HEK293 (cell line): ENCODE measurements around the gene RAP1B.

Source experiments
- CTCF ChIA-PET: fragments of 350-600 bp; formaldehyde crosslinking; extraction: SDS; loops from one replicate; lab custom pipeline; 2021; ENCODE audit warnings: antibody characterized with exemption; lab: Yijun Ruan, JAX
- POLR2A ChIA-PET: fragments of 300-600 bp; formaldehyde crosslinking; extraction: SDS; loops from one replicate; lab custom pipeline; 2020; ENCODE audit warnings: antibody characterized with exemption, inconsistent platforms; lab: Yijun Ruan, JAX
- H3K27ac ChIP-seq: fragments of 200-500 bp; sonication (Bioruptor generic); 2 replicates; pipeline ENCODE4 v1.5.1; 2014; ENCODE audit warnings: low read depth, low read length, control low read depth, inconsistent platforms; ENCODE audit errors: extremely low read depth
- H3K36me3 ChIP-seq, 2 experiments: fragments of 200-500 bp in 1 of 2; sonication (Bioruptor generic) in 1 of 2; 1 replicate in 1 of 2; 2 replicates in 1 of 2; pipeline ENCODE4 v1.5.1; 2014 to 2017; ENCODE audit warnings: inconsistent platforms in 2 of 2, low read length in 2 of 2; ENCODE audit not compliant: control insufficient read depth in 2 of 2, insufficient read depth in 1 of 2
- H3K4me1 ChIP-seq: fragments of 200-500 bp; sonication (Bioruptor generic); 2 replicates; pipeline ENCODE4 v1.5.1; 2014; ENCODE audit warnings: mild to moderate bottlenecking, low read length, inconsistent platforms; ENCODE audit not compliant: control insufficient read depth, insufficient read depth
- H3K4me3 ChIP-seq: 2 replicates; pipeline ENCODE4 v1.5.1; 2011; ENCODE audit warnings: low read depth, mild to moderate bottlenecking, control low read depth, low read length, moderate library complexity
- H3K9me3 ChIP-seq: fragments of 200-500 bp; sonication (Bioruptor generic); 2 replicates; pipeline ENCODE4 v1.5.1; 2014; ENCODE audit warnings: low read depth, low read length, inconsistent platforms; ENCODE audit not compliant: control insufficient read depth, insufficient read depth
- KLF17 ChIP-seq: fragments of 450-650 bp; formaldehyde crosslinking; IDR thresholded peaks from 2 replicates; pipeline ENCODE4 v1.5.1; 2016; ENCODE audit warnings: missing biosample characterization, missing genetic modification characterization
- MZF1 ChIP-seq: fragments of 450-650 bp; formaldehyde crosslinking; IDR thresholded peaks from 2 replicates; pipeline ENCODE4 v1.5.1; 2017; ENCODE audit warnings: missing biosample characterization, missing genetic modification characterization, borderline replicate concordance
- OSR2 ChIP-seq: fragments of 450-650 bp; formaldehyde crosslinking; IDR thresholded peaks from 2 replicates; pipeline ENCODE4 v1.5.1; 2016; ENCODE audit warnings: missing biosample characterization, missing genetic modification characterization
- PRDM1 ChIP-seq: fragments of 450-650 bp; formaldehyde crosslinking; IDR thresholded peaks from 2 replicates; pipeline ENCODE4; 2016; ENCODE audit warnings: missing biosample characterization, missing genetic modification characterization
- TSHZ1 ChIP-seq: fragments of 450-650 bp; formaldehyde crosslinking; IDR thresholded peaks from 2 replicates; pipeline ENCODE4 v1.5.1; 2016; ENCODE audit warnings: missing biosample characterization, missing genetic modification characterization, borderline replicate concordance
- ZBTB8A ChIP-seq: fragments of 450-650 bp; formaldehyde crosslinking; IDR thresholded peaks from 2 replicates; pipeline ENCODE4 v1.5.1; 2016; ENCODE audit warnings: missing biosample characterization, missing genetic modification characterization
- ZNF426 ChIP-seq: fragments of 450-650 bp; formaldehyde crosslinking; IDR thresholded peaks from 2 replicates; pipeline ENCODE4 v1.5.1; 2017; ENCODE audit warnings: missing biosample characterization, missing genetic modification characterization, mild to moderate bottlenecking, inconsistent platforms, moderate library complexity
- ZNF513 ChIP-seq: fragments of 450-650 bp; IDR thresholded peaks from 2 replicates; pipeline ENCODE4 v1.5.1; 2018; ENCODE audit warnings: missing biosample characterization, missing genetic modification characterization
- ZNF600 ChIP-seq: fragments of 450-650 bp; formaldehyde crosslinking; IDR thresholded peaks from 2 replicates; pipeline ENCODE4 v1.5.1; 2016; ENCODE audit warnings: missing biosample characterization, missing genetic modification characterization
- ZSCAN18 ChIP-seq: fragments of 450-650 bp; formaldehyde crosslinking; IDR thresholded peaks from 2 replicates; pipeline ENCODE4 v1.5.1; 2016; ENCODE audit warnings: missing biosample characterization, missing genetic modification characterization

RAP1B gene

GRCh38 chr12:68612202-68612601 lies 1.5 kb downstream of the RAP1B start (continued):
- TF ChIP-seq KLF17 (tag by site-specific recombination) (no peak), ZSCAN18 (no peak)

GRCh38 chr12:68612697-68613096 lies 2.0 kb downstream of the RAP1B start:
- Histone ChIP-seq H3K9me3 (no peaks in the 10 kb centered on the region), H3K4me3 (no peak overlapping the region), H3K36me3 (peaks cover 0 to 3% of the 10 kb centered on the region in 2 experiments; a peak in 2 of 3 replicates), H3K4me1 (peaks cover 10% of the 10 kb centered on the region), H3K27ac (no peak overlapping the region)
- CTCF ChIA-PET, result interaction anchor here (0.6 to 1.1 kb wide), 4 partner anchors 91 to 702 kb away, joined by 3 to 5 read pairs (median 3); no protein-coding TSS in a partner anchor
- TF ChIP-seq PRDM1 (tag by site-specific recombination), result 0 out of 2 replicates have a peak, but pooled peaks have one; percentile 5
- no peak for TF ChIP-seq ZNF426 (tag by site-specific recombination)
- POLR2A ChIA-PET, result interaction anchor here (0.5 to 1.8 kb wide), 2 partner anchors 28 to 248 kb away, joined by 3 to 5 read pairs; no protein-coding TSS in a partner anchor

GRCh38 chr12:68613209-68613904 lies 2.7 kb downstream of the RAP1B start:
- no peak overlapping the region for H3K27ac ChIP-seq
- 0 out of 2 replicates have a peak, but pooled peaks have one; percentile 18 for TF ChIP-seq PRDM1 (tag by site-specific recombination)
- no peak for TF ChIP-seq TSHZ1 (tag by site-specific recombination)
- TF ChIP-seq ZBTB8A (tag by site-specific recombination), result peak; percentile 32; the same call in 1 of the 2 replicates
- 0 out of 2 replicates have a peak, but pooled peaks have one; percentile 10 for TF ChIP-seq ZNF600 (tag by site-specific recombination)
- peak; percentile 71; the same call in 1 of the 2 replicates for TF ChIP-seq MZF1 (tag by site-specific recombination)
- TF ChIP-seq OSR2, result no peak
- no peak for TF ChIP-seq ZNF513 (tag by site-specific recombination)
- TF ChIP-seq, all 188 proteins: peak for 4
- ChIA-PET POLR2A (interaction anchor here (0.5 to 1.8 kb wide), 3 partner anchors 11 to 248 kb away, joined by 3 to 6 read pairs (median 5); no protein-coding TSS in a partner anchor), CTCF (interaction anchor here (0.6 to 1.1 kb wide), 3 partner anchors 254 to 703 kb away, joined by 3 to 5 read pairs (median 3); no protein-coding TSS in a partner anchor)
- peaks cover 0 to 3% of the 10 kb centered on the region in 2 experiments; a peak in 2 of 3 replicates for H3K36me3 ChIP-seq
- no peaks in the 10 kb centered on the region for H3K9me3 ChIP-seq
- H3K4me1 ChIP-seq, result peaks cover 10% of the 10 kb centered on the region
- no peak overlapping the region for H3K4me3 ChIP-seq
